ENCODE results near the gene SYT7.
"Not testable (repeated sequence)": the region's sequence is repeated elsewhere in the genome, so short reads cannot be mapped to it uniquely, and the experiment has no call there.

SYT7 gene

DNA sequence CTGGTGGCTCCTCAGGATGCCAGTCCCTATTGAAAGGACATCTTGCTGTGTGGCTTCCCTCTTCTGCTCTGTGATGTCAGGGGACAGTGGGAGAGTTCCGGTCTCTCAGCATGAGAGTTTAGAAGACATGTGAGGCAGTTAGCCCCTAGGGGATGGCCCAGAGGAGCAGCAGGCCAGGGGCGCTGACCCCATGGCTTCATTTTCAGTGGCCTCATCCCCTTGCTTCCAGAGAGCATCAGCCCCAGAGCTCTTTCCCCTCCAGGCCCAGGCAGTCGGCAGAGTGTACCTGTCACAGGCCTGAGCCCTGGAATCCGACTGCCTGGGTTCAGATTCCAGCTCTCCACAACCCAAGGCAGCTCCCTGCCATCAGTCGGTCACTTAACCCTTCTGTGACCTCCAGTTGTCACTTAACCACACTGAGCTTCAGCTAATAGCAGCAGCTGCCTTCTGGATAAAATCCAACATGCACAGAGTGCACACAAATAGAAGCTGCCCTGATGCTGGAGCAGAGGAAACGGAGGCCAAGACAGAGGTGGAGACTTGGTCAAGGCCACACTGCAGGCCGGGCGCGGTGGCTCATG is 86.4 kb downstream of the SYT7 start:
- DNase-seq: no peak

DNA sequence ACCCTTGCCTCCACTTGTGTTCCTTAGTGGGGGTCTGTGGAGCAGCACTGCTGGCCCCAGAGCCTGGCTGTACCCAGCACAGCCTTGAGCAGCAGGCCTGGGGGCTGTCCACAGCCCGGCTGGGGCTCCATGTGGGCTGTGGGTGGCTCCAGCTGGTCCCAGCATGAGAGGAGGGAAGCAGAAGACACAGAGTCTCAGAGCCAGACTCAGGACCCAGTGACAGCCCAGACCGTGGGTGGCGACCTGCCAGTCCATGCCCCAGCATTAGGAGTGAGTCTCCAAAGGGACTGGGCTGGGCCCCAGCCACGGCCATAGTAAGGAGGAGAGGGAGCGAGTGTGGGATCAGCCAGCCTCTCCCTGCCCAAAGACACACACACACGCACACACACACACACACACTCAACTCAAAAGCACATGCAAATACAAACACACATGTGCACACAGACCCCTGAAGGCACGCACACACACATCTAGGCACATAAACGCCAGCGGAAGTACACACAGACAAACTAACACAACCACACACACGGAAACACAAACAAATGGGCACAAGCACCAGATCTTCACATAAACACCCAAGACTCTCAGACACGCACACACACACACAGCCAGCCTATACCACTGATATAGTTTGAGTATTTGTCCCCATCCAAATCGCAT is 89.0 kb downstream of the SYT7 start:
- no peak for DNase-seq

DNA sequence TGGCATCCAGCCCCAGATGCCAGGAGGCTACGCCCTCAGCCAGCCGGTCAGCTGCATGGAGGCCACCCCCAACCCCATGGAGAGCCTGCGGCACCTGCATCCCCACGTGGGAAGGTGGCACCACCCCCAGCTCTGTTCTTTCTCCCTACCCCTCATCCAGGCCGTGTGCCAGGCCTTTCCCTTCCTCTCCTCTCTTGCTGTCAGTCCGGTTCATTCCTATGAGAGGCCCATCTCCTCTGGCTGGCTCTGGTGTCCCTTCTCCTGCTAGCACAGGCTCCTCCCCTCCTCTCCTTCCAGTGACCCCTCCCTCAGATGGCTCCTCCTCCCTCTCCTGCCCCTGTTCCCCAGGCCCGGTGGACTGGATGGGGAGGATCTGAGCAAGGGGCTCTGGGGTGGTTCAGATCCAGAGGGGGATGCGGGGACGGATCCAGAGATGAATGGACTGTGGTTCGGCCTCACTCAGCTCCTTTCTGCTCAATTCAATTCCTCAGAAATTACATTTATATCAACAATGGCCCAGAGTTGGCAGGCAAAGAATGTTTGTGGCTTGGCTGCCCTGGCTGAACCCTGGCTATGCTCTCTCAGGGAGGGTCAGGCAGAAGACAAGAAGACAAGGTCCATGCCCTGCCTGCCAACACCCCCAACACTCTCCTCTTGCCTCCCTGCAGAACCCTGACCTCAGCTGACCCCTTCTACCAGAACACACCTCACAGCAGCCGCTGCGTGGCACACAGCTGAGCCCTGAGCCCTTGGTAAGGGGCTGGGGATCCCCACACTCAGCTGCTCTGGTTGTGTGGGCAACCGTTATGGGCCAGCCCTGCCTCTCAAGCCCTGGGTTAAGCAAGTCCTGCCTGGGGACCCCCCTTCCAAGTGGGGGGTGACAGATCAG is 90.8 kb downstream of the SYT7 start:
- no peak for DNase-seq

DNA sequence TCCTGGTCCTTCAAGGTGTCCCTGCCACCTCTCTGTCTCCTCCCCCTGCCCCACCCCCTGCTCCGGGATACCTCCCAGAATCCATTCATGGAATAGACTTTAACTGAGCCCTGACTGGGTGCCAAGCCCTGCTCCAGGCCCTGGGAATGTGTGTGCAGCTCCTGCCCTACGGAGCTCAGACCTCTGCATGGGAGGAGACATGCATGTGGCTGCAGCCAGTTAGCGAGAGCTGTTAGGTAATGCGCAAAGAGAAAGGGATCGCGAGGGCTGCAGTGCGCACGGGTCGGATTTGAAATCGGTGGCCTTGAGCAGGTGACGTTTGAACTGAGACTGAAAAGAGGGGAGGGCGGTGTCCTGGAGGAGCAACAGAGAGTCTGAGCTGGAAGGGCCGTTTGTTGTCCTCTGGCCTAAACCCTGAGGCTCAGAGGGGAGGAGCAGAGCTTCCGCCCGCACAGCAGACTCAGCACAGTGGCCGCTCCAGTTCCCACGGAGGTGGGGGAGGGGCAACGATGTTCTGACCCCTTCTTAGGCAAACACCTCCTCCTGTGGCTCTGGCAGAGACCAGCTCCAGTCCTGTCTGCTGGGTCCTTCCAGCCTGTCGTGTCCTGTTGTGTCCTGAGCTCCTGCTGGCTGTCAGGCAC is 92.1 kb downstream of the SYT7 start:
- DNase-seq: no peak

DNA sequence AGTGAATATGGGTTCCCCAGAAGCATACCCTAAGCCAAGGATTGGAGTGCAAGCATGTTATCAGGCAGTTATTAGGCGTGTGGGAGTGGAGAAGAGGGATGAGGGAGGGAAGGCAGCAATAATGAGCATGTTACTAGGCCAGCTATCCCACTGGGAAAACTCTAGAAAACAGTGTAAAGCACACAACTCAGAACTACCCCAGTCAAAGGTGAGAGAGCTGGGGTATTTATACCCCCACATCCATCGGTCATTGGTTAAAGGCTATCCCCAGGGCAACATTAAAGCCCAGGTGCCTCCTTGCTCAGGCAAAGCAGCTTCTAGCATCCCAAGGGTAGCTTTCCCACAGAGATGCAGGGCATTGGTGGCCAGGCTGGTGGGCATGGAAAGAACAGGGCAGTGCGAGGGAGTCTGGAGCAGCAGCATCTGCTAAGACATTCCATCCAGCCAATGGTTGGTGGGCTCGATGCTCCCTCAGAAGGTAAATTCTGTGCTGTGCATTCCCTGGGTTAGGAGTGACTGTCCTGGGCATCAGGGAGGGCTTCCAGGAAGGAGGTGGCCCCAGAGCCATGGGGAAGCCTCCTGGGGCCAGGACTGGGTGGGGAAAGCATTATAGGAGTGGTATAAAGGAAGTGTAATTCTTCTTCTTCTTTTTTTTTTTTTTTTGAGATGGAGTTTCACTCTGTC is 93.4 kb downstream of the SYT7 start:
- no peak for DNase-seq

DNA sequence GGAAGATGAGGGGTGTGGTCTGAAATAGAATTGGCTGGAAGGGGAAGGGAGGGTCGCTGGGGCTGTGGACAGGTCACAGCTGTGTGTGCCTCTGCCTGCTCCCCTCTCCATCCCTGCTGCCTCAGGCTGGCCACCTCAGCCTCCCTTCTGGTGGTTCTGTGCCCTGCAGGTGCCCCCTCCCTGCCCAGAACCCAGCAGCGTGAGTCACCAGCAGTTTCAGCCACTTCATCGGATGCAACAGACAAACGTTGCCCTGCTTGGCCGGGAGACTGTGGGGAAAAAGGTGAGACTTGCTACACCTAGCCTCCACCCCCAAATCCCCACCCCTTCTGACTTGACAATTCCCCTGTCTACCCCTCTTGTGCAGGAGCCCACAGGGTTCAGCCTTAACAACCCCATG is 94.1 kb downstream of the SYT7 start:
- no peak for DNase-seq

DNA sequence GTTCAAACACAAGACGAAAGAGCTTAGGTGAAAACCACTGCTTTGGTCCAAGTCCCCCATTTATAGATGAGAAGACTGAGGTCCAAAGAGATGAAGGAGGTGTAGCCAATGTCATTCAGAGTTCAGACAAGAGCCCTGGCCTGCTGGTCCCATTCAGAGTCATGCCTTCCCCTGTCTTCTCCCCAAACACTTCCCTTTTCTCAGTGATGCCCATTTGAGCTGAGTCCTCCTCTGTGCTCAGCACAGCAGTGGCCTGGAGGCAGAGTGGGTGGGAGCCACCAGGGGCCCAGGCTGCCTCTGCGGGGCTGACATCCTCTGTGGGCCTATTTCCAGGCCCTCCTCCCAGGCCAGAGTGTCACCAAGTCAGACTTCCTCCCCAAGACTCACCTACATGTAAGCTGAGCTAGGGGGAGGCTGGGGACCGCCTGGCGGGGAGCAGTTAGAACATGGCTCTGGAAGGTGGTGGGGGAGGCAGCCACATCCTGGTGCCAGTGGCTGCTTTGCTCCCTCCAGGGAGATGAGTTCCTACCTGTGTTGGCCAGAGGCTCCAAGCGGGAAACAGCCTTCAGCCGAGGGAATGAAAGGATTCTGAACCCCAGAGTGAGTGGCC is 94.8 kb downstream of the SYT7 start:
- DNase-seq: no peak

DNA sequence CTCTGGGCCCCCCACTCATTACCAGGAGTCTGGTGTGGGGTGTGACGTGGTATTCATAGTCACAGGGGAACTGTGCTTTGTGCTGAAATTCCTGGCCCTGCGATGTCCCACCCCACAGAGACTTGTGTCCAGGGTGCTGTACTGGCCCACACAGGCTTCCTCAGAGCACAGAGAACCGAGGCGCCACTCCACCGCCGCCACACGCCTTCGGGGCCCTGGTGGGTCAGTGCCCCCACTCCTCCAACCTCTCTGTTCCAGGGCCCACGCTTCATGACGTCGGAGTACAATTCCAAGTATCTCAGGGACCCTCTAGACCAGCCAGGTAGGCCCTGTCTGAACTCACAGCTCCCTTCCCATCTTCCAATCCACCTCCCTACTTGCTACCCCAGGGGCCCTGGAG is 95.8 kb downstream of the SYT7 start:
- DNase-seq: no peak

DNA sequence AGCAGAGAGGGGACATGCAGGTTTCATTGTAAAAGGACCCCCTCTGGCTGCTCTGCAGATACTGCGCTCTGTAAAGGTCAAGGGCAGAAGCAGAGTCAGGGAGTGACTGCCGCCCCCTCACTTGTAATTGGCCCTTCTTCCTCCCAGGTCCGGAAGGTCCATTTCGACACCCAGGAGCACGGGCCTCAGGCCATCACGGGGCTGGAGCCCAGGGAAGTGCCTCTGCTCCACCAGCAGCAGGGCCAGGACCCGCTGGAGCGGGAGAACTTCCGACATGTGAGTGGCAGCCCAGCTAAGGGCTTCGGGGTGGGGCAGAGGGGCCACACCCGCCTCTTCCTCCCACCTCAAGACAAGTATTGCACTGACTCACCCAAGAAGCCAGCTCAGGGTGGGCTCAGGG is 96.3 kb downstream of the SYT7 start:
- no peak for DNase-seq

DNA sequence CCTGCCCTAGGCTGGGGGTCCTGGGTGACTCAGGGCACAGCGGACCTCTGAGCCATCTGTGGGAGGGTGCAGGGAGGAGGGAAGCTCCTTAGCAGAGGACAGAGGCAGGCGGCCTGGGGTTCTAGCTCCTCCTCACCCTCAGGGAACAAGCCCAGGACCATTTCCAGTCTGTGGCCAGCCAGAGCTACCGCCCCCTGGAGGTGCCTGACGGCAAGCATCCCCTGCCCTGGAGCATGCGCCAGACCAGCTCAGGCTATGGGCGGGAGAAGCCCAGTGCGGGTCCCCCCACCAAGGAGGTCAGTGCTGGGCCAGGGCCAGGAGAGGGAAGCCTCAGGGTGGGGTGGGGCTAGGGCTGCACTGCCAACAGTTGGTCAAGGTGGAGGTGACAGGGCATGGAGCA is 98.4 kb downstream of the SYT7 start:
- peak; percentile 18 for DNase-seq

DNA sequence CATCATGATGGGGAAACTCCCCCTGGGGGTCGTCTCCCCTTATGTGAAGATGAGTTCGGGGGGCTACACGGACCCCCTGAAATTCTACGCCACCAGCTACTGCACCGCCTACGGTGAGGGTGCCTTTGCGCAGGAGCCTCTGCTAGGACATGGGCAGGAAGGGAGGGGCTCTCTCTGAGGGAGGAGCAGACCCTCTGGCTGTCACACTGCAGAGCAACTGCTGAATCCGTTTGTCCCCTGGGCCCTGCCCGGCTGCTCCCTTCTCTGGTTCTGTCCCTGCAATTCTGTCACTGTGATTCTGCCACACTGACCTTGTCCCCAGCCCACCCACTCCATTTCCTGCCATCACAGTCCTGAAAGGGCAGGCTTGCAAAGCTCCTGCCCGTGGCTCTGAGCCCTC is 99.1 kb downstream of the SYT7 start:
- no peak for DNase-seq

DNA sequence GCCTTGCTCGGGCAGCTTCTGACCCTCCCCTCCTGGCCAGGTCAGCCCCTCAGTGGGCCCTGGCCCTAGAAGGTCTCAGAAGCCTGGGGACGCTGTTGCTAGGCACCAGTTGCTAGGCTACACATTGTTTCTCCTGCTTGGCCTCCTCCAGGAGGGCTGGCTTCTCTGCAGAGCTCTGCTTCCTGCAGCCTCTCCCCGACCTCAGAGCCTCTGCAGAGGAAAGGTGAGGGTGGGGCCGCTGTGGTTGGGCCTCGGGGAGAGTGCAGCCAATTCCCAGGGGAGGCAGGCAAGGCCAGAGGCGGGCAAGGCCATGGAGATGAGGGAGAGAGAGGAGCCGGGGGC is 99.9 kb downstream of the SYT7 start:
- DNase-seq: no peak

DNA sequence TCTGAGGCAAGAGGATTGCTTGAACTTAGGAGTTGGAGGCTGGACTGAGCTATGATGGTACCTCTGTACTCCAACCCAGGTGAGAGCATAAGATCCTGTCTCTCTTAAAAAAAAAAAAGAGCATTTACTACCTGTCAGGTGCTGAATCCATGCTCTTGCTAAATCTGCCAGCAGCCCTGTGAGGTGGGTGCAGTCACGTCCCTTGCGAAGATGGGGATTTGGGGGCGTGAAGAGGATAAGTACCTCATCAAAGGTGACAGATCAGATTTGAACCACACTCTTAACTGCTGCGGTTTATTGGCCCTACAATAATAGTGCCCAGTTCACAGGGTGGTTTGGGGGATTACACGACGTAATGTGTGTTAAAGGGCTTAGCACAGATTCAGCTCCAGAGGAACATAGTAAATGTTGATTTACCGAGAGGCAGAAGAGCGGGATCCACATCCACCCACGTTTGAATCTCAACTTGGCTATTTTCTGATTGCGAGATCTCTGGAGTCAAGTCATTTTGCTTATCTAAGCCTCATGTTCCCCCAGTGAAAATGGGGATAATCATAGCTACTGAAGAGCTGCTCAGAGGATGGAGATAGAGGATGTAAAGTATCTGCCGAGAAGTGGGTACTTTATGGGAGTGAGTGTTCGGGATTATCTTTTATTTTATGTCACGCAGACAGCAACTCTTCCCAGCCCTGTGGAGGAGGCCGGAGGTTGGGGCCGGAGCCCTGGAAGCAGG is 100.4 kb downstream of the SYT7 start:
- DNase-seq: no peak

DNA sequence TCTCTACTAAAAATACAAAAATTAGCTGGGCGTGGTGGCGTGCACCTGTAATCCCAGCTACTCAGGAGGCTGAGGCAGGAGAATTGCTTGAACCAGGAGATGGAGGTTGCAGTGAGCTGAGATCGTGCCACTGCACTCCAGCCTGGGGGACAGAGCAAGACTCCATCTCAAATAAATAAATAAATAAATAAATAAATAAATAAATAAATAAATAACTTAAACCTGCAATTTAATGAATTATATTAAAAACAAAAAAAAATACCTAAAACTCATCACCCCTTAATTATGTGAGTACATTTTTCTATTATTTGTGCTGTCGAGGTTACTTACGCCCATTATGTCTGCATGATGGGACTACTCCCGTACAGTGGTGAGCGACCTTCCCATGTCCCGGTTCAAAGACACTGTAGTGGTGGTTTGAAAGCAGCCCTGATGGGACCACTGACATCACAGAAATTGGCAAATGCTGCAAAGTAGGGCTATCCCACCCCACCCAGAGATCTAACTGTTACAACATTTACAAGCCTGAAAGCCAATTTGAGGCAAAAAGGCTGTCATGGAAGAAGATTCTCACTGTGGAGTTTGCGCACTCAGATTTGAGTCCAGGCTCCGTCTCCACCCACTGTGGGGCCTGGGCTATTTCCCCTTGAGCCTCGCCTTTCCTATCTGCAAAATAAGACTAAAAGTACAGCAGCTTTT is 101.4 kb downstream of the SYT7 start:
- DNase-seq: not testable (repeated sequence)

DNA sequence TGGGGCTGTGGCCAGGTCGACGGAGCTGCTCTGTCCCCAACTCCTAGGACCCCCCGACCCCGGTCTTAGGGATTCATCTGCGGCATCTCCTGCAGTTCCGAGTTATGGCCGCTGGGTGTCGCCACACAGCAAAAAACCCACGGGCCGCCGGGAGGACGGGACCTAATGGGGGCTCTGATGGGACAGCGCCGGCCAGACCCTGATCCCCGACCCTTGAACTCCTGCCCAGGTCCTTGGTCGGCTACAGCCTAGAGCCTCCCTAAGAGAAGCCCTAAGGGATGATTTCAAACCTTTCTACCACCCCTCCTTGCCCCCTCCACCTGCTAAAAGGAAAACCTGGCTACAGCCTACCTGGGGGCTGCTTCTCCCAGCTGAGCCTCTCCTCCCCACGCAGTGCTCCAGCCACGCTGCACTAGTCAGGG is 103.1 kb downstream of the SYT7 start:
- DNase-seq: no peak

DNA sequence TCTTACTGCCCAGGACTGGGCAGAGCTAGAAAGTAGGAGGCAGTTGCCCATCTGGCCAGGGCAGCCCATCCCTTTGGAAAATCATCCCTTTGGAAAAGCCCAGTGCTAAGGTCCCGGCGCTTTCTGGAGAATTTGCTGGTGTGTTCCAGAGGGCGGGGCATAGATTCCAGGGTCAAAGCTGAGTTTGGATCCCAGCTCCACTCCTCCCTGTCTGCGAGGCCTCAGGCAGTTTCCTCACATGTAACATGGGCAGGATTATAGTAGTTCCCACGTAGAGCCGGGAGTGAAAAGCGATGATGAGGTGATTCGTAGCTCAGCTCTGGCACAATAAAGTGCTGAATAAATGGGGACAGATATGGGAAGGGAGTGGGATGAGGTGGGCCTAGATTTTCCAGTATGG is 103.8 kb downstream of the SYT7 start:
- DNase-seq: no peak

DNA sequence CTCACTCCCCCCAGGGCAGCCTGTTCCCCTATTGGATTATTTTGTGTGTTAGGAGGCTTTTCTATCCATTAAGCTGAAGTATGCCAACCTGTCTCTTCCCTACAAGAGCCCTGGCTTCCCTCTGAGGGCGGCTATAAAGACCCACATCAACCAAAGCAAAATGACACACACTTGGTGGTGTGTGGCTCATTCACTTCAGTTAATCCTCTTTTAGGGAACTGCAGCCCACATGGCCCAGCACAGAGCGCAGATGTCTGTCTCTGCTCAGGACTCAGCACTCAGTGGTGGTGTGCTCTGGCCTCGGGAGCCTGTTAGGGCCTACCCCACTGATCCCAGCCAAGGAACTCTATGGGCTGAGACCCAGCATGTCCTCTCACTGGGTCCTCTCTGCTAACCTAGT is 104.5 kb downstream of the SYT7 start:
- no peak for DNase-seq

DNA sequence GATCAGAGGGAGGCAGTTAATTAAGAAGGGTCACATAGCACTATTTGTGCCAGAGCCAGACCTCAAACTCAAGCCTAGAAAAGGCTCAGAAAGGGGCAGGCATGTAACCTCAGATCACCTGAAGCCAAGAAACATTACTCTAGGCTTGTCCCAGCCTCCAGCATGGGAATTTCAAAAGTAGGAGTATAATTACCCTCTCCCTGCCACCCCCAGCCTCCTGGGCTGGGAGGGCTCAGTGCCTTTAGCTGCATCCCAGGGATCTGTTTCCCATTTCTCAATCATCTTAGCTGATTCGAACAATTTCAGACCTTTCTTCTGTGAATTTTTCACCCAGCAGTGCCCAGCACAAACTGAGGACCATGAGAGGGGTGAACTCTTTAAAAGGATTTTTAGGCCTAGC is 105.4 kb downstream of the SYT7 start:
- no peak for DNase-seq

DNA sequence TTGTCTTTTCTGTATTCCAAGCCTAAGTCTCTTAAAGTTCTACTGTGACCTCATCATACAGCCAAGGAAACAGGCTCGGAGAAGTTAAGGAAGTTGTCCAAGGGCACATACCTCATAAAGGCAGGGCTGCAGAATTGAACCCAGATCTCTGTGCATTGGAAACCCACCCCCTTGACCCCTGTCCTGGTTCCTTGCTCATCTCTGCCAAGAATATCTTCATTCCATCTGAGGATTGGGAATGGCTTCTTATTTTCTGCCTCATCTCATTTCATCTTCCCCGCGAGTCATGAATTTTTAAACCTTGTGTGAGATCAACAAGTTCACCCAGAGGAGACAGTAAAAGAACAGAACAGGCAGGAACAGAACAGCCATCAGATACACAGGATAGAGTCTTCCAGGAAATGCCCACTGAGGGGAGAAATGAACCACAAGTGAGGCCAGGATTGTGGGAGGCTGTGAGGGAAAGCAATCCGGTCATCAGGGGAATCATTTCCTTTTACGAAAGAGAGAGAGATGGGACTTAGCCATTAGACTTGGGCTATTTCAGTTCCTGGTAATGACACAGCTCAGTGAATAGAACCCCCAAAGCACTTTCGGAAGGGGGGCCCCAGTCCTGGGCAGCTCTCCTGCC is 106.7 kb downstream of the SYT7 start:
- no peak for DNase-seq

DNA sequence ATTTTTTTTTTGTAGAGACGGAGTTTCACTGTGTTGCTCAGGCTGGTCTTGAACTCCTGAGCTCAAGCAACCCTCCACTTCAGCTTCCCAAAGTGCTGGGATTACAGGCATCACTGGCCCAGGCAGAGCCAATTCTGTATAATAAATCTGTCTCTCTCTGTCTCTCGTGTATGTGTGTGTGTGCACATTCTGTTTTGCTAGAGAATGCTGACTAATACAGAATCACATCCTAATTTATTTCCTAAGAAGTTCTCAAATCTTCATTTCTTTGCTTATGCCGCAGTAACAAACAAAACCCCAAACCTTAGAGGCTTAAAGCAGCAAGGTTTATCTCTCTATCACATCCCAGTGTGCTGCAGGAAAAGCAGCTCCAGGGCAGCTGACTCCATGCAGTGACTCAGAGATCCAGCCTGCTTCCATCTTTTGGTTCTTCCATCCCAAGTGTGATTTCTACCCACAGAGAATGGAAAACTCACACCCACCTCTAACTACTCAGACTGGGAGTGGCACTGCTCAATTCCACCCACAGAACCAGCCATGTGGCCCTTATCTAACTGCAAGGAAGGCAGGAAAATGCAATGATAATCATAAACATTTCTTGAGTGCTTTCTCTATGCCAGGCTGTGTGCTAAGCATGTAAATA is 107.4 kb downstream of the SYT7 start:
- no peak for DNase-seq
